ENCODE results near the gene NUFIP1. TPM values are rescaled to one million over a fixed set of nuclear protein-coding genes. Genes with fewer than 3 reads are reported as not detected.

Gene NUFIP1
- total RNA-seq, 1 experiment from 2014 or later = 14.0 TPM

DNA sequence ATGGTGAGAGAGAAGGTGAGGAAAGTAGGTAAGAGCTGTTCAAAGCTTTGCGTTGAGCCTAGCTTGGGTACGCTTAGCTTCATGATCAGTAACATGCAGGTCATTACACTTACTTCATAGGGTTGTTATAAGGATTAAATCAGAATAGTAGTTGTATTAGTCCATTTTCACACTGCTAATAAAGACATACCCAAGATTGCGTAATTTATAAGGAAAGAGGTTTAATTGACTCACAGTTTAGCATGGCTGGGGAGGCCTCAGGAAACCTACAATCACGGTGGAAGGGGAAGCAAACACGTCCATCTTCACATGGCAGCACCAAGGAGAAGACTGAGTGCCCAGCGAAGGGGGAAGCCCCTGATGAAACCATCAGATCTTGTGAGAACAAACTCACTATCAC is 21.9 kb upstream of the NUFIP1 start:
- H3K4me1 Mint-ChIP-seq = no peaks in the 10 kb centered on the region
- ATAC-seq (no peak), DNase-seq (ENCODE audit: low spot score) (no peak)
- CTCF ChIA-PET = no interaction called here
- TF ChIP-seq, protein P1, sequence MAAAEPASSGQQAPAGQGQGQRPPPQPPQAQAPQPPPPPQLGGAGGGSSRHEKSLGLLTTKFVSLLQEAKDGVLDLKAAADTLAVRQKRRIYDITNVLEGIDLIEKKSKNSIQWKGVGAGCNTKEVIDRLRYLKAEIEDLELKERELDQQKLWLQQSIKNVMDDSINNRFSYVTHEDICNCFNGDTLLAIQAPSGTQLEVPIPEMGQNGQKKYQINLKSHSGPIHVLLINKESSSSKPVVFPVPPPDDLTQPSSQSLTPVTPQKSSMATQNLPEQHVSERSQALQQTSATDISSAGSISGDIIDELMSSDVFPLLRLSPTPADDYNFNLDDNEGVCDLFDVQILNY (CRISPR knock-in tag; IDR thresholded peaks at IDR 0.05) = no peak
- TF ChIP-seq ZNF121 (CRISPR knock-in tag; IDR thresholded peaks at IDR 0.05) (no peak), PREB (CRISPR knock-in tag; IDR thresholded peaks at IDR 0.05; ENCODE audit: borderline replicate concordance) (no peak)
- H3K27me3 Mint-ChIP-seq (ENCODE audit: low read depth) = no peaks in the 10 kb centered on the region
- no peaks in the 10 kb centered on the region for H3K9me3 Mint-ChIP-seq
- H3K36me3 Mint-ChIP-seq = peaks cover 28% of the 10 kb centered on the region
- POLR2A ChIA-PET = no interaction called here
- H3K27ac Mint-ChIP-seq = no peak overlapping the region
- H3K4me3 Mint-ChIP-seq = no peak overlapping the region

- H3K36me3 Mint-ChIP-seq = peaks cover 23% of the 10 kb centered on the region
- no peaks in the 10 kb centered on the region for H3K4me1 Mint-ChIP-seq
- no peak overlapping the region for H3K4me3 Mint-ChIP-seq
- TF ChIP-seq ATF1 (CRISPR knock-in tag; IDR thresholded peaks at IDR 0.05) (no peak), E2F1 (CRISPR knock-in tag; IDR thresholded peaks at IDR 0.05) (no peak), KAT7 (CRISPR knock-in tag; IDR thresholded peaks at IDR 0.05; ENCODE audit: borderline replicate concordance) (no peak)
- ChIA-PET CTCF (no interaction called here), POLR2A (no interaction called here)
- ATAC-seq (no peak), DNase-seq (ENCODE audit: low spot score) (no peak)
- no peaks in the 10 kb centered on the region for H3K9me3 Mint-ChIP-seq
- H3K27me3 Mint-ChIP-seq (ENCODE audit: low read depth) = no peaks in the 10 kb centered on the region
- no peak overlapping the region for H3K27ac Mint-ChIP-seq
These were observed 18.6 kb upstream of the NUFIP1 start for GRCh38 chr13:45007823-45008222.

DNA sequence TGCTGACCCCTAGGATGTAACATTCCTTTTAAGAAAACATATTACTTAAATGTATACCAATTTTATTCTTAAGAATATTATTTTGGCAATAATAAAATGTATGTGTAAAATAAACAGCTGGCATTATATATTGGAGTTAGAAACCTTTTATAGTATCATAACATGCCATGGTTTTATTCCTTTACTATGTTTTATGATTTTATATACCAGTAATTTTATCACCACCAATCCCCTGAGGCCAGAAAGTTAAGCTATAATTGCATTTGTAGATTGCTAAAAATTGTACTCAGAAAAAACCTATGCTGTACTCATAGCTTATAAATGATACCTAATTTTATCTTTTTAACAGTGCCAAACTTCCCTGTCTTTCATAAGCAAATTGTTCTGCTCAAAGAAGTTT is 18.0 kb upstream of the NUFIP1 start:
- ATAC-seq = no peak
- DNase-seq (ENCODE audit: low spot score) = no peak
- H3K4me3 Mint-ChIP-seq = no peak overlapping the region
- H3K27me3 Mint-ChIP-seq (ENCODE audit: low read depth) = no peaks in the 10 kb centered on the region
- no peaks in the 10 kb centered on the region for H3K9me3 Mint-ChIP-seq
- no peak overlapping the region for H3K27ac Mint-ChIP-seq
- TF ChIP-seq, protein P2, sequence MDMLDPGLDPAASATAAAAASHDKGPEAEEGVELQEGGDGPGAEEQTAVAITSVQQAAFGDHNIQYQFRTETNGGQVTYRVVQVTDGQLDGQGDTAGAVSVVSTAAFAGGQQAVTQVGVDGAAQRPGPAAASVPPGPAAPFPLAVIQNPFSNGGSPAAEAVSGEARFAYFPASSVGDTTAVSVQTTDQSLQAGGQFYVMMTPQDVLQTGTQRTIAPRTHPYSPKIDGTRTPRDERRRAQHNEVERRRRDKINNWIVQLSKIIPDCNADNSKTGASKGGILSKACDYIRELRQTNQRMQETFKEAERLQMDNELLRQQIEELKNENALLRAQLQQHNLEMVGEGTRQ (CRISPR knock-in tag; IDR thresholded peaks at IDR 0.05) = no peak
- TF ChIP-seq, protein P3, sequence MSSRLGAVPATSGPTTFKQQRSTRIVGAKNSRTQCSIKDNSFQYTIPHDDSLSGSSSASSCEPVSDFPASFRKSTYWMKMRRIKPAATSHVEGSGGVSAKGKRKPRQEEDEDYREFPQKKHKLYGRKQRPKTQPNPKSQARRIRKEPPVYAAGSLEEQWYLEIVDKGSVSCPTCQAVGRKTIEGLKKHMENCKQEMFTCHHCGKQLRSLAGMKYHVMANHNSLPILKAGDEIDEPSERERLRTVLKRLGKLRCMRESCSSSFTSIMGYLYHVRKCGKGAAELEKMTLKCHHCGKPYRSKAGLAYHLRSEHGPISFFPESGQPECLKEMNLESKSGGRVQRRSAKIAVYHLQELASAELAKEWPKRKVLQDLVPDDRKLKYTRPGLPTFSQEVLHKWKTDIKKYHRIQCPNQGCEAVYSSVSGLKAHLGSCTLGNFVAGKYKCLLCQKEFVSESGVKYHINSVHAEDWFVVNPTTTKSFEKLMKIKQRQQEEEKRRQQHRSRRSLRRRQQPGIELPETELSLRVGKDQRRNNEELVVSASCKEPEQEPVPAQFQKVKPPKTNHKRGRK (CRISPR knock-in tag; IDR thresholded peaks at IDR 0.05; ENCODE audit: borderline replicate concordance) = no peak
- TF ChIP-seq, protein P1 (CRISPR knock-in tag; IDR thresholded peaks at IDR 0.05) = no peak
- TF ChIP-seq ZNF263 (CRISPR knock-in tag; IDR thresholded peaks at IDR 0.05; ENCODE audit: low read depth) (no peak), E2F1 (CRISPR knock-in tag; IDR thresholded peaks at IDR 0.05) (no peak), FOXK1 (CRISPR knock-in tag; IDR thresholded peaks at IDR 0.05) (no peak), ZNF671 (CRISPR knock-in tag; IDR thresholded peaks at IDR 0.05) (no peak), CREM (CRISPR knock-in tag; IDR thresholded peaks at IDR 0.05) (no peak), JAZF1 (CRISPR knock-in tag; IDR thresholded peaks at IDR 0.05) (no peak), CREB1 (CRISPR knock-in tag; IDR thresholded peaks at IDR 0.05) (no peak), CBFB (CRISPR knock-in tag; IDR thresholded peaks at IDR 0.05; ENCODE audit: low read depth) (no peak), HMGA2 (CRISPR knock-in tag; IDR thresholded peaks at IDR 0.05) (no peak), GABPB1 (CRISPR knock-in tag; IDR thresholded peaks at IDR 0.05) (no peak), ATF6 (CRISPR knock-in tag; IDR thresholded peaks at IDR 0.05) (no peak), ZNF219 (CRISPR knock-in tag; IDR thresholded peaks at IDR 0.05; ENCODE audit: borderline replicate concordance) (no peak), ETV6 (CRISPR knock-in tag; IDR thresholded peaks at IDR 0.05) (no peak), NFATC4 (CRISPR knock-in tag; IDR thresholded peaks at IDR 0.05) (no peak)
- POLR2A ChIA-PET = no interaction called here
- no peaks in the 10 kb centered on the region for H3K4me1 Mint-ChIP-seq
- CTCF ChIA-PET = no interaction called here
- H3K36me3 Mint-ChIP-seq = peaks cover 28% of the 10 kb centered on the region

All from WTC11 (cell line).